GM21528 (cell line): ENCODE results near the gene MAP7D1.
"Not testable (repeated sequence)": the region's sequence is repeated elsewhere in the genome, so short reads cannot be mapped to it uniquely, and the experiment has no call there.

Source experiments
- ATAC-seq: cut with Tn5 transposase; IDR thresholded peaks from one replicate; pipeline ENCODE4 v1.9.1; 2021; ENCODE audit warnings: mild to moderate bottlenecking, moderate library complexity; ENCODE audit not compliant: unreplicated experiment, low FRiP score

Gene MAP7D1

DNA sequence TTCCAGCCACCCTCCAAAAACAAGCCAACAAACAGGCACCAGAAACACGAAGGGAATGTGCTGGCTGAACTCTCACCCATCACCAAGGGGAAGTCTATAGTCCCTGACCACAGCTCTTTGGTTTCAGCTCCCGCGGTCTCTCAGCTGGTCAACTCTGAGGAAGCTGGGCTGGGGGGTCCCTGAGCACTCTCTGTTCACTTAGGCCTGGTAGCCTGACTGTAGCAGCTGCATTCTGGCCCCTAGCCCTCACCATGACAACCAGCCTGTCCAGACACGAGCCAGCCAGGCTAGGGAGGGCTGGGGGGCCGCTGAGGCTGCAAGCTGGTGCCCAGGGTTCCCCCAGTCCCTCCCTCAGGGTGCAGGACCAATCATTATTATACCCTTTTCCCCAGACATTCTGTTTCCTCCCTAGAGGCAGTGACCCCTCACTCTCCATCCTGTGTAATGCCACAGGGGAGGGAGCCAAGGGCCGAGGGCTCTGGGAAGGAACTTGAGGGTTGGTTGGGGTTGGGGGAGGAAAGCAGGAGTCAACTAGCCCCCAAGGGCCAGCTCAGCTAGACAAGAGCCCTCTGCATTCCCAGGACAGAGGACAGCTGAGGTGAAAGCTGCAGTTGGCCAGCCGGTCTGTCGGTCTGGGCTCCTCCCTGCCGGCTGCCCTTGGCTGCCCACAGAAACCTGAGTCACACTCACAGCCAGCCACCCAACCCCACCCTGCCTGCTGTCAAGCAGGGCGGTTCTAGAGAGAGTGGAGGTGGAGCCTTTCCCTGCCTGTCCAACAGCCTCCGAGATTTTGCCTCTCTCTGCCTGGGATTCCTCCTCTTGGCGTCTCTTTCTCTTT lies 5.4 kb upstream of the MAP7D1 start:
- no peak for ATAC-seq

DNA sequence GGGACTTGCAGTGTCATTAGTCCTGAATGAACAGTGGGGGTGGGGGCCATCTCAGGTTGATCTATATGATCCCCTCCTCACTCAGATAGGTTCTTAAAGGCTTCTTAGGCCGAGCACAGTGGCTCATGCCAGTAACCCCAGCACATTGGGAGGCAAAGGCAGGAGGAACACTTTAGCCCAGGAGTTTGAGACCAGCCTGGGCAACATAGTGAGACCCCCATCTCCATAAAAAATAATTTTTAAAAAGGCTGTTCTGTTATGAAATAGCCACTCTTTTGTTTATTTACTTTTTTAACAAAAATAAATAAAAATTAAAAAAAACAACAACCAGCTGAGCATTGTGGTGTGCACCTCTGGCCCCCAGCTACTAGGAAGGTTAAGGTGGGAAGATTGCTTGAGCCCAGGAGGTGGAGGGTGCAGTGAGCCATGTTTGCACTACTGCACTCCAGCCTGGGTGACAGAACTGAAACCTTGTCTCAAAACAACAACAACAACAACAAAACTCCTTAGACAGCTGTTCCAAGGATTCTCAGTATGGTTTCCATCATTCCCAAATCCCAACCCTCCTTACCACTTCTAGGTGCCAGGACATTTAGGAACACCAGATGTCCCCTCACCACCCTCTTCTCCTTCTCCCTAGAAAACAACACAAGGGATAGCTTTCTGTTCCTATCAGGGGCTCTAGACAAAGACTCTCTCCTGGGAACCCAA lies 4.7 kb upstream of the MAP7D1 start:
- no peak for ATAC-seq

DNA sequence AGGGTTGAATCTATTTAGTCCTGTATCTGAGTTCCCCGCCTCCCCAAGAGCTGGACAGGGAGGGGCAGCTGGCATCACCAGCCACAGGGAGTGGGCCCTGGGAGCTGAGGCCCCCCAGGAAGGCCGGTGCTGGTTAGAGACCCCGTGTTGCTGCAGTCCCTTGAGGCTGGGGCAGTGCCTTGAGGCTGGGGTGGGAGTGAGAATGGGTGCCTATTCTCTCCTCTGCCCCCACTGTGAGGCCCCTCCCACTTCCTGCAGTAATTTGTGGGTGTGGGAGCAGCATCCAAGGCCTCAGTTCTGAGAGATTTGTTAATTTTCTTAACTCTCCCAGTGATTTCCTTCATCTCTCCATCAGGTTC lies 4.1 kb upstream of the MAP7D1 start:
- ATAC-seq, result no peak

DNA sequence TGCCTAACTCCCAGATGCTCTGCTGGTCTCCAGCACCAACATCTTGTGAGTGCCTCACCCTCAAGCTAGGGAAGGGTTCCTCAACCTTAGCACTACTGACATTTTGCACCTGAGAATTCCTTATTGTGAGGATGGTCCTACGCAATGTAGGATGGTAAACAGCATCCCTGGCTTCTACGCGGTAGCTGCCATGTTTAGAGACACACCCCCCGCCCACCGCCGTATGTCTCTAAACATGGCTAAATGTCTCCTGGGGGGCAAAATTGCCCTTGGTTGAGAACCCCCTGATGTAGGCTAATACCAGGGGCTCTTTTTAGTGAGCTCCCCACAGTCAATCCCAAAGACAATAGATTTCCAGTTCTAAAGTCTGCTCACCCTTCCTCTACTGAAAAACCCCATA lies 2.5 kb upstream of the MAP7D1 start:
- ATAC-seq, result no peak

DNA sequence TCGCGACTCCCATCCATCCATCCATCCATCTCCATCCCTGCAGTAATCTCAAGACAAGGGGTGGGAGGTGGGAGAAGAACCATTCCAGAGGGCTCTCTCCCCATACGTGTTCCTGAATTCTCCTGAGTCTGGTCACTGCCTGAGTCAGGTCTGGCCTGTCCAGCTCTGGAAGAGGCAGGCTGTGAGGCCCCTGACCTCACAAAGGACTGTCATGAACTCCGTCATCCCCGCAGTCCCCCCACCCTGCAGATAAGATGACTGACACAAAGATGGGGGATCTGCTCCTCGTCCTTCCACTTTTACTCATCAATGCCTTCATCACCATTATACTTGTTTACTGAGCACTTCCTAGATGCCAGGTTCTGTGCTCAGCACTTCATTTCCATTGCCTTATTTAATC lies 1.6 kb upstream of the MAP7D1 start:
- ATAC-seq, result no peak

DNA sequence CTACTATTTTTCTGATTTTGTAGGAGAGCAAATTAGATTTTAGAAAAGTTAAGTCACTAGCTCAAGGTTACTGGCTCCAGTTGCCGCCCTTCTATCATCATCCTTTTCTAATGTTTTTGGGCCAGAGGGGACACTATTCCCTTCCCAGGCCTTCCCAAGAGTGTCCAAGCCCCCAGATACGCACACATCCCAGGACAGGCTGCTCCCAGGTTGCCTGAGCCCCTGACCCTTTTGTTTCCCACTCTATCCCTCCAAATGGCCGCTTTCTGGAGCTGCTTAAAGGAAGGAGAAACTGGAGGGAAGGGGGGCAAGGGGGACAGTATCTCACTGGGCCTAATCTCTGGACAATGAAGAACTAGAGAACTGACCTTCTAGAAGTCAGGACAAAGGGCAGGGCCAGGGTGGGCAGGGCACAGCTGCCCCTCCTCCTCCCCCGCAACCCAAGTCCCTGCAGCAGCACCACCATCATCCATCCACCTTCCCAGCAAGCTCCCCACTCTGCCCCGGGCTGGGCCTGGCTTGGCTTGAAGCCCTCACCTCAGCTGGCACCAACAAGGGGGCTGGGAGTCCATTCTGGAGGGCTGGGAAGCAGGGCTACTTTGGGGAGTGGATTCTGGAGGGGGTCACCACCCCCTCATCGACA lies 1.1 kb upstream of the MAP7D1 start:
- no peak for ATAC-seq

DNA sequence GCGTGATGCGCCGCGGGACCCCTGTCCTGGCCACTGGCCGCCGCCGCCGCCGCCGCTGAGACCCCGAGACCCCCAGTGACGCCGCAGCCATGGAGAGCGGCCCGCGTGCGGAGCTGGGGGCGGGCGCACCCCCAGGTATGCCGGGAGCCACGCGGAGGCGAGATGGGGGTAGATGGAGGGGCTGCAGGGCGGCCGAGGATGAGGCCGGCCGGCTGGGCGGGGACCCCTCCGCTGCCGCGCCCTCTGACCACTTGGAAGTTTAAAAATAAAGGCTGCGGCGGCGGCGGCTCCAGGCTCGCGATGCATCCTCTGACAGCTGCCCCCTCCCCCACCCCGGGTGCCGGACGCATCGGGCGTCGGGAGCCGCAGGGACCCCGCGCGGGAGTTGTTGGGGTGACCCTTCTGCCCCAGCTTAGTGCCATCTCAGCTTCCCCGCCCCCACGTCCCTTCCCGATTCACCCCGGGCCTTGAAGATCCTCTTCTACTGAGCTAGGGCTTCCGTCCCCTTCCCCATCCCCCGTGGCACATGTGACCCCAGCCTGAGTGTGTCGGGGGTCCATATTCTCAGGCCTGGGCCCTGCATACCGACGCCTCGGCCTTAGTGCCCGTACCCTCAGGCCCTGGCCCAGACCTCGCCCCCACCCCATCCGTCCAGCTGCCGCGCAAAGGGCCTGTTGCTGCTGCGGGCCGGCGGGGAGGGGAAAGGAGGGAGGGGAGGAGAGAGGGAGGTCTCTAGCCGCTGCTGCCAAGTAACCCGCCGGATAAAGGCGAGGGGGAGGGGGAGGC lies 562 bp downstream of the MAP7D1 start:
- ATAC-seq, result no peak

DNA sequence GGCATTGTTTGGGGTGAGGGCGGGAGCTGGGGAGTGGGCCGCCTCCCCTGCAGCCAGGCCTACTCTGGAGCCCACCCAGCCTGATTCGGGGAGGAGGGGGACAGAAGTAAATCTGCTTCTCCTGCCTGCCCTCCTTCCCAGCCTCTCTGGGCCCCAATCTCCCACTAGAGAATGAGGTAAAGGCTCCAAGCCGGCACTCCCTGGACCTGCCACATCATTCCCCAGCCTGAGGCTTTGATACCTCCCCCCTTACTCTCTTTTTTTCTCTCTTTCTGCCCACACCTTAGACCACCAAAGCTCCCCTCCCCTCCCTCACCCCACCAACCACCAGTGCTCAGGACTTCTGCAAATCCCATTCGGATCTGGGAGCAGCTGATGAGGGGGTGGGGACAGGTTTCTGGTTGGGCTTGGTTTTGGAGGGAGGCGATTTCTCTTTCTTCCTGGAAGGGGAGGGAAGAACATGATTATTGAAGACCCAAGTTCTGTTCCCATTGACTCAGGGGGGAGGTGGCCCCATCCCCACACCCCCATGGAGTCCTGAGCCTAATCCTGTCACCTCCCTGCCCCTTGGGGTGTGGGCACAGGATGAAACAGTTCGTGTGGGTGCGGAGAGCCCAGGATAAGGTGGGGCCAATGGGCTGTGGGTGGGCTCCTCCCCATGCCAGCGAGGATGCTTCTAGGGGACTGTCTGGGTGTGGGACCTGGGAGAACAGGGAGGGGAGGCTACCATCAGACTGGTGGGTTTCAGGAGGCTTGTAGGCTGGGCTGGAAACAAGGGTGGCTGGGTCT lies 1.3 kb downstream of the MAP7D1 start:
- no peak for ATAC-seq

DNA sequence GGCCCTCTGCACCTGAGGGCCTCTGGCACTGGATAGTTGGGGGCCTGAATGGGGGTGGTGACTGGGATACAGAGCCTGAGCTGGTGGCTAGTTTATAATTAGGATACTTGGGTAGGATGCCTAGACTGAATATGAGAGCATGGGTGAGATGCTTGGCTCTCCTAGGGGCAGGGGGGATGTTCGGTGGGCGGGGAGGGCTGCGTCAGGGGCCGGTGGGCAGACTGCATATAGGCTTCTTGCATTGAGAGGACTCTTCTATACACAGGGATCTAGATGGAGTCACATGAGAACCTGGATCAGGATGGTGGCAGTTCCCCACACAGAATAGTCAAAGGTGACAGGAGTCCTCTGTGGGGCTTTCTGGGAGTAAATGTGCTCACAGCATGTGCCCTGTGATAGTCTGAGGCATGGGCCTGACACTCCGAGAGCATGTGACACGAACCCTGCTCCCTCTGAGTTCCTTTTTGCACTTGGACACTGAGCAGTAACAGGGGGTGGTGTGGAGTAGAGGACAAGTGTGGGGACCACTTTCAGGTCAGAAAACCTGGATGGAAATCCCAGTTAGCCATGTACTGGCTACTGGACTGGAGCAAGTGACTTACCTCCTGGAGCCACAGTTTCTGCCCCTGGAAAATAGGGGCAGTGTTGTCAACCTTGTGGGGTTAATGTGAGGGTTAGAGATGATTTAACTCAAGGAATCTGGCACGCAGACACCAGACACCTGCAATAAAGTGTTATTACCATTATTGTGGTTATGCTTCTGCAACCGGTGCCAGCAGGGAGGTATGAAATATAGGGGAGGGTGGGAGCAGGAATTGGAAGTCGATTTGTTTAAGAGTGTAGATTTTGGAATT lies 2.2 kb downstream of the MAP7D1 start:
- no peak for ATAC-seq

DNA sequence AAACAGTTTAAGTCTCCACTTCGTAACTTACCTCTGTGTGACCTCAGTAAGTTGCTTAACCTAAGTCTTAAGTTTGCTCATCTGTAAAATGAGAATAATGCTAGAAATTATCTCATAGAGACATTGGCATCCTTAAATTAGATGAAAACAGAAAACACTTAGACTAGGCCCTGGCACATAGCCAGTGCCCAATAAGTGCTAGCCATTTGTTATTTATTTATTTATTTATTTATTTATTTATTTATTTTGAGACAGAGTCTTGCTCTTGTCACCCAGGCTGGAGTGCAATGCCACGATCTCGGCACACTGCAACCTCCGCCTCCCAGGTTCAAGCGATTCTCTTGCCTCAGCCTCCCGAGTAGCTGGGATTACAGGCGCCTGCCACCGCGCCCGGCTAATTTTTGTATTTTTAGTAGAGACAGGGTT lies 2.9 kb downstream of the MAP7D1 start:
- ATAC-seq, result not testable (repeated sequence)

DNA sequence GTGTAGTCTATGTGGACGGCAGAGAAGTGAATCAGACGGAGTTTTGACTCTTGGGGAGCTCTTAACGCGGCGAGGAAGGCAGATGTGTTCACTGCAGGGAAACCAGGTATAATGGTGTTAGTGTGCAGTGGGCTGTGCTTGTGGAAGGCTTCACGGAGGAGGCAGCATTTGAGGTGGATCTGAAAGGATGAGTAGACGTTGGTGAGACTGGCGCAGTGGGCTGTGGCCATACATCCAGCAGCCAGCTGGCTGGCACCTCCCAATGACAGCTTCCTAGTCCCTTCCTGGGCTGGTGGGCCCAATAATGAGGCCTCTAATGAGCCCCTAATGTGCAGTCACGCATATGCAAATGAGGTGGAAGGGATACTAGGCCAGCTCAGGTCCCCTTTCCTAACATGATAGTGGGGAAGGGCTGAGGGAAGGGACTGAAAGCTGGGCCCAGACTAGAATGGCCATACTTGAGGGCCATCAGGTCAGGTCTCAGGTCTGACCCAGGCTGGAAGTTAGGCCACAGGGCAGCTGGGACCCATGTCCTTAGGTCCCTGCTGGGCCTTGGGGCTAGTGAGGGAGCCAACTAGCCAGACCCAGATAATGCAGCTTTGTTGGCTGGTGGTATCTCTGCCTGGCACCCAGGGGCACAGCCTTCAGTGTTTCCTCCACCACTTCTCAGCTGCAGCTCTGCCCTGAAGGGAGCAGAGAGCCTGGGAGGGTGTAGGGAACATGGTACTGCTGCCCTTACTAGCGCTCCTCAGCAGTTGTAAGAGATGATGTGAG lies 3.8 kb downstream of the MAP7D1 start:
- no peak for ATAC-seq

DNA sequence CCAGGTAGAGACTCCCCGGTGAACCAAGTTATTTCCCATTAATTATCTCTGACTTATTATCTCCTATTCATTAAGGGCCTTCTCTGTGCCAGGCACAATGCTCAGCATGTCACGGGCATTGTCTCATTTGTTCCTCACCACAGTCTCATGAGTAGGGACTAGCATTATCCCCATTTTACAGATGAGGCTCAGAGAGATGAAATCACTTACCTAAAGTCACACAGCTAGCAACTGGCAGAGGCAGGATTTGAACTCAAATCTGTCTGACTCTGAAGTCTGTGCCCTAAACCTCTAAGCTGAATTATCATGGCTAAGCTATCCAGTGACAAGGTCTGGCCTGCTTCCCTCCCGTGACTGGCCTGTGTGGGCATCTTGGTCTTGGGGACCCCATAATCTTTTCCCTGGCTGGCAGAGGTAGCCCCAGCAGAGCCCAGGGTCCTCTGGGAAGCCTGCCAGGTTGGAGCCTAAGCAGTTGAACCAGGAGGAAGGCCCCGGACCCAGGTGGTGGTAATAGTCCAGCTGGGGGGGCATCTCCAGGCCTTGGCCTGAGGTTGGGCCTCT lies 4.5 kb downstream of the MAP7D1 start:
- ATAC-seq, result no peak

DNA sequence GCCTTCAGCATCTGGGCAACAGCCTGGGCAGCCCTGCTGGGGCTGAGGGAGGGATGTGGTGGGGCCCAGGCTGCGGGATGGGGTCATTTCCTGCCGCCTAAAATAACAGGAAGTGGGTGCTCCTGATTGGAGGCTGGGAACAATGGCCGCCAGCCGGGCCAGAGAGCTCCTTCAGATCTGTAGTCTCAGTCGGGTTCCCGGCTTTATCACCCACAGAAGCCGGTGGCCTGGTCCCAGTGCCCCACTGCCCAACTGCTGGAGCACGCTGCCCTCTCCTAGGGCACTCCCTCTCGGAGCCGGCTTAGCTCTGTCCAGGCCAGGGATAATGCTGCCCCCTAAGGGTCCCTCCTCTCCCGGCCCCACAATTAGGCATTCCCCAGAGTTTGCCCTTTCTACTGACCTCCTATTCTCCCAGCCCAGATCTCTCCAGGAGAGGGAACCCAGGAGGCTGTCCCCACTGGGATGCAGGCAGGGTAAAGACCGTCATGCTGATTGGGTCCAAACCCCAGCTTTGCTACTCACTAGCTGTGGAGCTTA lies 5.1 kb downstream of the MAP7D1 start:
- no peak for ATAC-seq

DNA sequence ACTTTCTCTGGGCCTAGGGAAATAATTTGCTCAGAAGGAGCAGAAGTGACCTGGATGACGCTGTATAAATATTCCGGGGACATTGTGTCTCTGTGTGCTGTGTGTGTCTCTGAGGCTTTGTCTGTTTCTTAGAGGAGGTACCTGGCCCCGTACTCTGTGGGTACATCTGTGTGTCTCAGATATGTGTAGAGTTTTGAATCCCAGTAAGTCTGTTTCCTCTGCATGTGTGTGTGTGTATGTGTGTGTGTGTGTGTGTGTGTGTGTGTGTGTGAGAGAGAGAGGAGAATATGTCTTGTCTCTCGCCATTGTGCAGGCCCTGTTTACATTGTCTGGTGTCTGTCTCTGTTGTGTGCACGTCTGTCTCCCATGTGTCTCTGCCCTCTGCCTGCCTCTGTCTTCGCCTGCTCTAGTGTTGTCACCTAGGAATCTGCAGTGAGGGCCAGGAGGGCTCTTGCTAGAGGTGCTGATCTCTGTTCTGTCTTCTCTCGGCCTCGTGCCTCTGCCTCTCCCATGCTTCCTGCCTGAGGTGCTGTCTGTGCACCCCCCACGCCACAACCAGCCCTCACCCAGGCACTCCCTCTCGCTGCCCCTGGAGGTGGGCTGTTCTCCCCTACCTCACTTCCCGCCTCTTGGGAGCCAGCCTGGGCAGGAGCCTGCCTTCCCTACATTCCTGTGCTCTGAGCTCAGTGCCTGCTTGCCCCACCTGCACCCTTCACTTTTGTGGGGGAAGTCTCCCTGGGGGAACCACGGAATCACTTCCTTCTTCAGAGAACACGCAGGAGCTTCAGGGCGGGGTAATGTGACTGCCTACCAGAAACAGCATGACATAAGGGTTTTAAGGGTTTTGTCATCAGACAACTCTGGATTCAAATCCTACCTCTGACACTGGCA lies 5.9 kb downstream of the MAP7D1 start:
- no peak for ATAC-seq

DNA sequence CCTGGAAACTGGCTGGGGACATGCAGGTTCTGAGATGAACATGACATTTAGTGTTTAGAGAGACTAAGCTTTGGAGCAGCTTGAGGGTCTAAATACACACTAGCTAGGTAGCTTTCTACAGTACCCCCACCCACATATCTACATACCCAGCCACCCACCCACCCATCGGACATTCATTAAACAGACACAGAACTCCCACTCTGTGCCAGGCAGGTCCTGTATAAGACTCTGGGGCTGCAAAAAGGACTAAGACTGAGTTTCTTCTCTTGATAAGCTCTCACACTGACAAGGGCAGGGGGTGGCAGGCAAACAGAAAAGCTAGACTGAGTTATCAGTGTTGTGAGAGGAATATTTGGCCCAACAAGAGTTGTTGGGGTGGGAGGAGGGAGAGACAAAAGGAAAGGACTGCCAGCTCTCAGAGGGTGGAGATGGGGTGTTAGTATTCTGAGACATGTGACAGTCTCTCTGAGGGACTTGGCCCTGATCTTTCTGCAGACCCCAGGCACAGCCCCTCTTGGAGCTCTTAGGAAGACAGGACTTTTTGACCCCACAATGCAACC lies 6.8 kb downstream of the MAP7D1 start:
- no peak for ATAC-seq

DNA sequence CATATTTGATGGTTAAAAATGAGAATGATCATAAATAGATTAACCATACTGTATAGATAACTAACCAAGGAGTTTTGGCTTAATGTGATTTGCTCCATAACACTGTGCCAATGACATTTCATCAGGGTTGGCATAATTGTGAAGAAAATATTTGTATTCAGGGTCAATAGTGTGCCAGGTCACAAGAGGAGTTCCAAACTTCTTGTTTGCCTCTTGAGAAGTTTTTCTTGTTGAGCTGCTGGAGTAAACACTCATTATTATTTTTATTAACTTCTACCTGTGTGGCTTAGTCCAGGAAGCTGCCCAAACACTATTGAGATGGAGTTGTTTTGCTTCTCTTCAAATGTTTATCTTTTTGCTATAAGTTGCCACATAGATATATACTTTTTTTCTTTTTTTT lies 7.5 kb downstream of the MAP7D1 start:
- no peak for ATAC-seq

DNA sequence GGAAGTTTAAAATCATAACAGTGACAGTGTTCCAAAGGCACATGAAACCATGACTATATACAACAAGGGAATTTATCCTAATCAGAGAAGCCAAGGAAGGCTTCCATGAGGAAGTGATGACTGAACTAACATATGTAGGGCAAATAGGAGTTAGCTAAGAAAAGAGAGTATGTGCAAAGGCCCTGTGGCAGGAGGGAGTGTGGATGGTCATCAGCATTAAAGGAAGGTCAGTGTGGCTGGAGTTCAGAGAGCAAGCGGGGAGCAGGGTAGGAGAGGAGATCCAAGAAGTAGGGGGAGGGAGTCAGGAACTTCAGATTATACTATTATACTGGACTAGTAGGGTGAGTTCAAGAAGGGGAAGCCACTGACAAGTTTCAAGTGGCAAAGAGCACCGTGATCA lies 8.4 kb downstream of the MAP7D1 start:
- no peak for ATAC-seq
